Transverse colon (tissue), 3 donors: ENCODE data around the gene HES7.

Source experiments
- CTCF ChIP-seq, 5 experiments: fragments of 200-600 bp in 3 of 5; fragments of 450-650 bp in 2 of 5; sonication (generic) in 3 of 5; IDR thresholded peaks; 1 replicate in 2 of 5; 2 replicates in 3 of 5; pipeline ENCODE4 v1.5.1; 2016 to 2017; ENCODE audit warnings: antibody characterized with exemption in 5 of 5, inconsistent platforms in 3 of 5, mild to moderate bottlenecking in 2 of 5, moderate library complexity in 1 of 5
- EP300 ChIP-seq: sonication (generic); formaldehyde crosslinking; IDR thresholded peaks from one replicate; pipeline ENCODE4 v1.6.1; 2017; ENCODE audit warnings: antibody characterized with exemption, low read depth
- POLR2A ChIP-seq: fragments of 450-650 bp; IDR thresholded peaks from one replicate; pipeline ENCODE4 v1.6.1; 2016; ENCODE audit warnings: antibody characterized with exemption, mild to moderate bottlenecking, moderate library complexity

GRCh38 chr17:8155996-8156245 is 32.0 kb upstream of the HES7 start:
- TF ChIP-seq CTCF (IDR thresholded peaks at IDR 0.05) (no peak), EP300 (no peak), POLR2A (no peak)
